GM12878 (cell line): ENCODE data around the gene ISLR. TPM values are rescaled to one million over a fixed set of nuclear protein-coding genes. Genes with fewer than 3 reads are reported as not detected.

ENCODE experiments used
- ATAC-seq: fragments of 200-7000 bp; cut with Tn5 transposase; 3 replicates; pipeline ENCODE4 v1.9.1; 2020; ENCODE audit warnings: mild to moderate bottlenecking, moderate library complexity
- BruUV-seq: library from RNA; stranded (reverse); fragments of 400-500 nt; replicated peaks from 2 replicates; lab custom pipeline; 2021; lab: Mats Ljungman, UMichigan
- CTCF ChIA-PET: fragments of 300-600 bp; sonication (Branson Sonifier 250); formaldehyde crosslinking; extraction: SDS; loops from one replicate; lab custom pipeline; 2021; ENCODE audit warnings: inconsistent platforms; lab: Yijun Ruan, JAX
- POLR2A ChIA-PET: fragments of 350-600 bp; formaldehyde crosslinking; extraction: SDS; loops from one replicate; lab custom pipeline; 2021; ENCODE audit warnings: inconsistent platforms; lab: Charles Lee
- RAD21 ChIA-PET: fragments of 300-600 bp; sonication (Branson Sonifier 250); formaldehyde crosslinking; loops from one replicate; lab custom pipeline; 2023; ENCODE audit warnings: antibody characterized with exemption; ENCODE audit not compliant: unreplicated experiment; lab: Charles Lee
- SMC1A ChIA-PET: fragments of 300-600 bp; sonication (Branson Sonifier 250); formaldehyde crosslinking; loops from one replicate; lab custom pipeline; 2023; ENCODE audit not compliant: unreplicated experiment, uncharacterized antibody; lab: Charles Lee
- DNase-seq: peaks from one replicate; pipeline ENCODE4 v3.0.0-alpha.2; 2011; ENCODE audit warnings: low read depth, low spot score
- FAIRE-seq: peaks from 3 replicates; lab custom pipeline; 2011; peaks lifted over from hg19 to GRCh38; lab: Jason Lieb, UNC
- H2AFZ ChIP-seq: 2 replicates; pipeline ENCODE4 v1.6.0; 2011; ENCODE audit warnings: low read depth, low read length, control low read depth; ENCODE audit not compliant: control insufficient read depth
- H3K27ac ChIP-seq: 2 replicates; pipeline ENCODE4 v1.5.1; 2011; ENCODE audit warnings: control low read depth; ENCODE audit not compliant: control insufficient read depth, insufficient read depth
- H3K27me3 ChIP-seq, 2 experiments: replicated peaks in 1 of 2; 2 replicates each; pipeline versions ENCODE4 v1.6.0 to v1.6.1; 2011; ENCODE audit warnings: low read length in 1 of 2; ENCODE audit not compliant: control insufficient read depth in 2 of 2, insufficient read depth in 2 of 2
- H3K36me3 ChIP-seq, 2 experiments: 2 replicates each; pipeline ENCODE4 v1.5.1; 2011; ENCODE audit warnings: low read length in 1 of 2; ENCODE audit not compliant: control insufficient read depth in 2 of 2, insufficient read depth in 2 of 2
- H3K4me1 ChIP-seq: 2 replicates; pipeline ENCODE4 v1.6.1; 2011; ENCODE audit warnings: mild to moderate bottlenecking, low read length, moderate library complexity, mixed read lengths; ENCODE audit not compliant: control insufficient read depth, insufficient read depth
- H3K4me2 ChIP-seq: 2 replicates; pipeline ENCODE4 v1.6.0; 2011; ENCODE audit warnings: control low read depth; ENCODE audit not compliant: control insufficient read depth, insufficient read depth
- H3K4me3 ChIP-seq: fragments of 200-600 bp; sonication (generic); 2 replicates; pipeline ENCODE4 v1.5.1; 2016
- H3K79me2 ChIP-seq: 2 replicates; pipeline ENCODE4 v1.6.0; 2011; ENCODE audit warnings: low read length; ENCODE audit not compliant: control insufficient read depth, insufficient read depth
- H3K9ac ChIP-seq: 2 replicates; pipeline ENCODE4 v1.8.0; 2011; ENCODE audit warnings: low read length, control low read depth, mixed read lengths; ENCODE audit not compliant: control insufficient read depth, insufficient read depth
- H3K9me3 ChIP-seq: replicated peaks from 3 replicates; pipeline ENCODE4 v1.5.1; 2011; ENCODE audit warnings: mild to moderate bottlenecking, low read length; ENCODE audit not compliant: control insufficient read depth, insufficient read depth
- H4K20me1 ChIP-seq: 2 replicates; pipeline ENCODE4 v1.6.0; 2011; ENCODE audit not compliant: control insufficient read depth, insufficient read depth
- BACH1 ChIP-seq: fragments of 450-650 bp; IDR thresholded peaks from 2 replicates; pipeline ENCODE4 v1.6.1; 2017; ENCODE audit warnings: mild to moderate bottlenecking, borderline replicate concordance
- DPF2 ChIP-seq: fragments of 450-650 bp; IDR thresholded peaks from 2 replicates; pipeline ENCODE4 v1.6.1; 2017; ENCODE audit warnings: mild to moderate bottlenecking
- EZH2 ChIP-seq: IDR thresholded peaks from 2 replicates; pipeline ENCODE4 v1.6.1; 2012; ENCODE audit warnings: low read depth, mild to moderate bottlenecking, control low read depth, inconsistent platforms, low read length, borderline replicate concordance; ENCODE audit not compliant: control insufficient read depth
- NR2C1 ChIP-seq: fragments of 450-650 bp; IDR thresholded peaks from 2 replicates; pipeline ENCODE4 v1.6.1; 2017; ENCODE audit warnings: antibody characterized with exemption, mild to moderate bottlenecking, moderate library complexity
- PAX5 ChIP-seq: IDR thresholded peaks from 2 replicates; pipeline ENCODE4 v1.6.1; 2011; ENCODE audit warnings: low read depth, low read length, borderline replicate concordance
- YY1 ChIP-seq: IDR thresholded peaks from 2 replicates; pipeline ENCODE4 v1.6.1; 2011; ENCODE audit warnings: low read depth, mild to moderate bottlenecking, low read length
- WGBS: methylation state at CpG from one replicate; pipeline ENCODE4 v1.1.6; 2016; ENCODE audit warnings: low lambda C conversion rate; ENCODE audit not compliant: insufficient replicate concordance, insufficient coverage; ENCODE audit errors: missing lambda C conversion rate; 5-methylcytosine and 5-hydroxymethylcytosine counted together
- in situ Hi-C: fragments of 300-500 bp; cut with MboI; formaldehyde crosslinking; loops from 9 replicates; pipeline ENCODE4 v1.14.3; 2018; ENCODE audit warnings: mixed read lengths
- intact Hi-C: fragments of 100-400 bp; cut with micrococcal nuclease; formaldehyde crosslinking; loops from one replicate; pipeline ENCODE4 v1.14.2; 2022; ENCODE audit not compliant: unreplicated experiment
- polyA plus RNA-seq, 11 experiments: library from polyadenylated mRNA; depleted of rRNA in 4 of 11; unstranded in 6 of 11; stranded (reverse) in 5 of 11; fragments of >200 nt; fragmentation: Nextera tagmentation in 4 of 11; fragmentation: Illumina TruSeq in 1 of 11; extraction: Ambion mirVana in 4 of 11; extraction: Trizol in 1 of 11; gene quantifications; 1 replicate in 1 of 11; 2 replicates in 10 of 11; pipeline versions ENCODE4 v1.2.1 to v1.2.3, GENCODE V29; 2011 to 2016; ENCODE audit warnings: inconsistent platforms in 2 of 11, missing spikeins in 2 of 11, low read depth in 1 of 11
- total RNA-seq, 4 experiments: library from RNA; depleted of rRNA in 3 of 4; stranded (reverse); fragments of >200 nt in 3 of 4; fragmentation: Illumina TruSeq in 1 of 4; extraction: Trizol in 1 of 4; gene quantifications; 2 replicates each; pipeline versions ENCODE4 v1.2.1 to v1.2.3, GENCODE V29; 2013 to 2021
- TF ChIP-seq, protein P1 (sequence below): fragments of 450-650 bp; IDR thresholded peaks from 2 replicates; pipeline ENCODE4 v1.6.1; 2017; ENCODE audit warnings: mild to moderate bottlenecking, moderate library complexity

ISLR gene
- total and polyA plus RNA-seq, 10 of the 15 experiments (the other 5 are each of a cell fraction or from before 2014, with no cell fraction given), result 0.03 to 1.8 (median 0.54) TPM

DNA sequence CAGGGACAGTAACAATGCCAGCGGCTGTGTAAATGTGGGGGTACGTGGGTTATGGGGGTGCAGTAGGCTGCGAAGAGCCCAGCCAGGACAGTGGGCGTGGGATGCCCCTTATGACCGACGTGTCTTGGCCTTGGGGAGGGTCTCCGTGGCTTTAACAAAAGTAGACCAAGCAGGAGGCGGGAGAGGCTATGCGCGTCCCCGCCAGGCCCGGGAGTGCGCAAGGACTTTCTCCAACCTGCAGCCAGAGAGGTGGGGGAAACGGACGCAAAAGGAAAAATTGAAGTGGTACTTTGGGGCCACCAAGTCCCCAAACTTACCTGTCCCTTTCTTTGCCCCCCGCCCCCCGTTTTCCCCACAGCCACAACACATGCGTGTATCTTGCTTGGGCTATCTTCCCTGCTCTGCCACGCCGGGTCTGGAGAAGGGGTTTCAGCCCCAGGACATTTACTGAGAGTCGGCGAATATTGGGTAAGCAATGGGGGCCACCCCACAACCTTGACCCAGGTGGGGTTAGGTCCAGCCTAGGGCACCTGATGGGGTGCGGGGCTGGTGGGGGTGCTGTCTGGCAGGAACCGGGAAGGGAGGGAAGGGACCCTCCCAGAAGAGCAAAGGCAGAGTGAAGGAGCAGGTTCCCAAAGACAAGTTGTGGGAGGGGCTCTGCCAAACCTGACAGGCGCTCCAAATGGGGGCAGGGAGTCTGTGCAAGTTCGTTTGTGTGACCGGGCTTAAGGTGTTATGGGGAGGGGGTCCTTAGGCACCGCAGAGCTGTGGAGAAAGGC, 42.5 kb upstream of the ISLR start (continued):
- TF ChIP-seq, protein P1, sequence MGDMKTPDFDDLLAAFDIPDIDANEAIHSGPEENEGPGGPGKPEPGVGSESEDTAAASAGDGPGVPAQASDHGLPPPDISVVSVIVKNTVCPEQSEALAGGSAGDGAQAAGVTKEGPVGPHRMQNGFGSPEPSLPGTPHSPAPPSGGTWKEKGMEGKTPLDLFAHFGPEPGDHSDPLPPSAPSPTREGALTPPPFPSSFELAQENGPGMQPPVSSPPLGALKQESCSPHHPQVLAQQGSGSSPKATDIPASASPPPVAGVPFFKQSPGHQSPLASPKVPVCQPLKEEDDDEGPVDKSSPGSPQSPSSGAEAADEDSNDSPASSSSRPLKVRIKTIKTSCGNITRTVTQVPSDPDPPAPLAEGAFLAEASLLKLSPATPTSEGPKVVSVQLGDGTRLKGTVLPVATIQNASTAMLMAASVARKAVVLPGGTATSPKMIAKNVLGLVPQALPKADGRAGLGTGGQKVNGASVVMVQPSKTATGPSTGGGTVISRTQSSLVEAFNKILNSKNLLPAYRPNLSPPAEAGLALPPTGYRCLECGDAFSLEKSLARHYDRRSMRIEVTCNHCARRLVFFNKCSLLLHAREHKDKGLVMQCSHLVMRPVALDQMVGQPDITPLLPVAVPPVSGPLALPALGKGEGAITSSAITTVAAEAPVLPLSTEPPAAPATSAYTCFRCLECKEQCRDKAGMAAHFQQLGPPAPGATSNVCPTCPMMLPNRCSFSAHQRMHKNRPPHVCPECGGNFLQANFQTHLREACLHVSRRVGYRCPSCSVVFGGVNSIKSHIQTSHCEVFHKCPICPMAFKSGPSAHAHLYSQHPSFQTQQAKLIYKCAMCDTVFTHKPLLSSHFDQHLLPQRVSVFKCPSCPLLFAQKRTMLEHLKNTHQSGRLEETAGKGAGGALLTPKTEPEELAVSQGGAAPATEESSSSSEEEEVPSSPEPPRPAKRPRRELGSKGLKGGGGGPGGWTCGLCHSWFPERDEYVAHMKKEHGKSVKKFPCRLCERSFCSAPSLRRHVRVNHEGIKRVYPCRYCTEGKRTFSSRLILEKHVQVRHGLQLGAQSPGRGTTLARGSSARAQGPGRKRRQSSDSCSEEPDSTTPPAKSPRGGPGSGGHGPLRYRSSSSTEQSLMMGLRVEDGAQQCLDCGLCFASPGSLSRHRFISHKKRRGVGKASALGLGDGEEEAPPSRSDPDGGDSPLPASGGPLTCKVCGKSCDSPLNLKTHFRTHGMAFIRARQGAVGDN, result no peak
- TF ChIP-seq DPF2 (no peak), BACH1 (no peak)

DNA sequence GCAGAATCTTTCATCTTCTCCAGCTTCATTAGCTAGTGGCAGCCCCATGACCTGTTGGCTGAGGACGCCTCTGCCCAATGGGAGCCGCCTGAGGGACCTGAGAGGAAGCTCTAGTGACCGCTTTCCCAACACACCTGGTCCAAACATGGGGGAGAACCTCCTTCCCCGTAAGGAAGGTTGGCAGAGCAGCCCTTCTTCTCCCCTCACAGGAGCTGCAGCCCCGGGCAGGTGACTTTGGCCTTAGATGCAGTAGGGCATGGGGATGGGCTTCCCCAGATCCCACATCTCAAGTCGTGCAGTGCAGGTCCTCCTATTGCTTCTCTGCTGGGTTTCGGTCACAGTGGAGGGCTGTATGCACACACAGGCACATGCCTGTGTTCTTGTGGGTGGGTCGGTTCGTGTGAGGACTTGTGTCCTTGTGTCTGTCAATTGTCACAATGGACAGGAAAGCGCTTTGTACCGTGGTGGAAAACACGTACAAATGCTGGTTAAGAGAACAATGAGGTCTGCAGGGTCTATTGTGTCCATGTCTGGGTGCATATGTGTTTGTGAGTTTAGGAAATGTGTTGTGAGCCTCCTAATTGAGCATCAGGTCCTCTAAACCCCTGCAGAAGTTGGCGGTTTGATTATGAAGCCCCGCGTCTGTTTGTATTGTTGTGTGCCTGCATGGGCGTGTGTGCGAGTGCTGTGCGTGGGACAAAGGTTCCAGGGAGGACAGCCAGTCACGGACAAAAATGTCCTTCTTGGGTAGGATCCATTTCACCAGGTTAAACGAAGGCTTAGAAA, 41.7 kb upstream of the ISLR start:
- intact Hi-C loops, result no loop called here
- ATAC-seq, result no peak
- WGBS, result 42% methylated on average over 20 of the region's 20 CpGs
- RAD21 ChIA-PET, result no interaction called here
- H3K9ac ChIP-seq, result no peak overlapping the region
- H3K9me3 ChIP-seq, result no peaks in the 10 kb centered on the region; the same call in 2 of the 3 replicates
- SMC1A ChIA-PET, result no interaction called here
- no peak overlapping the region for H3K4me3 ChIP-seq
- 0 out of 2 replicates have a peak, but pooled peaks have one; percentile 20 for TF ChIP-seq EZH2
- no peak for TF ChIP-seq PAX5
- TF ChIP-seq NR2C1, result no peak
- TF ChIP-seq YY1, result no peak
- no peak overlapping the region for H3K27ac ChIP-seq
- H3K4me2 ChIP-seq, result no peak overlapping the region
- H4K20me1 ChIP-seq, result no peaks in the 10 kb centered on the region
- CTCF ChIA-PET, result no interaction called here
- no TSS peak for BruUV-seq
- in situ Hi-C loops, result no loop called here
- POLR2A ChIA-PET, result no interaction called here
- H3K36me3 ChIP-seq, result no peaks in the 10 kb centered on the region
- H3K4me1 ChIP-seq, result peaks cover 7% of the 10 kb centered on the region
- DNase-seq, result no peak
- no peak for FAIRE-seq
- H3K27me3 ChIP-seq, result peaks cover 36 to 62% of the 10 kb centered on the region in 2 experiments
- no peak overlapping the region for H2AFZ ChIP-seq
- no peaks in the 10 kb centered on the region for H3K79me2 ChIP-seq
